Dedifferentiated amniotic fluid mesenchymal stem cell (primary cell): Measurements from ENCODE around the gene PDE3A.
"Not testable (repeated sequence)": the region's sequence is repeated elsewhere in the genome, so short reads cannot be mapped to it uniquely, and the experiment has no call there.

ENCODE experiments used
- DNase-seq: peaks from one replicate; pipeline ENCODE4 v3.0.0-alpha.2; 2016; ENCODE audit errors: extremely low spot score

PDE3A gene

DNA sequence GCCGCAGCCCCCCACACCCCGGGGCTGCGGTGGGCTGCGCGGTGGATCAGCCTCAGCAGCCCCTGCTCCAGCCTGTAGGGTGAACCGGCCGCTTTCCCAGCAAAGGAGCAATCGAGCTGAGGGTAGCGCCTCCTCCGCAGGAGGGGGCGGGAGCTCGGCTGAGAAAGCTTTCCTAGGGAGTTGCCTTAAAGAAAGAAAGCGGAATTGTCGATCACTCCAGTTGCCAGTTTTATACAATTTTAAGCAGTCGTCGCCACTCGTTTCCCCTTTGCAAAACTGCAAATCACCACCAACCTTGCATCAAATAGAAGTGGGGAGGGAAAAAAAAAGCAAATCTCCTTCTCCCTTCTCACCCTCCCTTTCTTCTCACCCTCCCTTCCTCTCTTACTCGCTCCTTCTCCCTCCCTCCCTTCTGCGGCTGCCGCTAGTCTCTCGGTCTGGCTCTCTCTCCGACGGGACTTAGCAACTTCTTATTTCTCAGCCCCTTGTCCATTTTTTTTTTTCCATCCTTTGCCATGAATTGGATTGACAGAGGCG is at the start of gene PDE3A:
PDE3A (plus strand) TSS at position 424 of the 537 bp plus-strand sequence. CDS start 748 bp downstream, outside the sequence.
- DNase-seq = peak; percentile 82

DNA sequence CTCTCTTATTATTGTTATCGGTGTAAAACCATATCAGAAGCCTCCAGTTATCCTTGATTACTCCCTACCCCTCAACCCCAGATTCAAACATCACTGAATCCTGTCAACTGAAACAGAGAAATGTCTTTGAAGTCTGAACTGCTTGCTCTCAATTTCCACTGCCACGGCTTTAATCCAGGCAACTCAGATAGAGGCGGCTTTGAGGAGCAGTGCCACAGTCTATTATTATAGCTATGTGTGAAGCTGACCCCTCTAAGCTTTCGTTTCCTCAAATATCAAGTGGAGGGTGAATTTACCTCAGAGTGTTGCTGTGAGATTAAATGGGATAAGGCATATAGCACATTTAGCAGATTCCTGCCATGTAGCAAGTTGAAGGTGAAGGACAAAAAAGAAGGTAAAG is 49.0 kb upstream of the PDE3A start:
- DNase-seq = no peak

DNA sequence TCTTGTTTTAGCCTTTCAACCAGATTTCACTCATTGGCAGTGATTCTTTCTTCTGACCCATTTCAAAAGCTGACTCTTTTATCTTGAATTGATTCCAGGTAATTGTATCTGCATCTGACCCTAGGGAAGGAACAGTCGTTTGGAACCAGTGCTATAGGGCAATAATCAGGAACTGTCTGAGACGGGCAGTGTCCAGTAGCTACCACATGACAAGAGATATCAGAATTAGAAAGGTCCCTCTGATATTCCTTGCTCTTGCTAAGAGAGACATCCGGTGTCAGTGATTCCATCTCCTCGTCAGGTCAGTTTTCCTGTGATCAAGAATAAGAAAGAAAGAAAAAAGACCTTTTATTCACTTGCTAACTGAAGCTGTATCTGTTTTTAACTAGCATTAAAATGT is 47.8 kb upstream of the PDE3A start:
- no peak for DNase-seq

DNA sequence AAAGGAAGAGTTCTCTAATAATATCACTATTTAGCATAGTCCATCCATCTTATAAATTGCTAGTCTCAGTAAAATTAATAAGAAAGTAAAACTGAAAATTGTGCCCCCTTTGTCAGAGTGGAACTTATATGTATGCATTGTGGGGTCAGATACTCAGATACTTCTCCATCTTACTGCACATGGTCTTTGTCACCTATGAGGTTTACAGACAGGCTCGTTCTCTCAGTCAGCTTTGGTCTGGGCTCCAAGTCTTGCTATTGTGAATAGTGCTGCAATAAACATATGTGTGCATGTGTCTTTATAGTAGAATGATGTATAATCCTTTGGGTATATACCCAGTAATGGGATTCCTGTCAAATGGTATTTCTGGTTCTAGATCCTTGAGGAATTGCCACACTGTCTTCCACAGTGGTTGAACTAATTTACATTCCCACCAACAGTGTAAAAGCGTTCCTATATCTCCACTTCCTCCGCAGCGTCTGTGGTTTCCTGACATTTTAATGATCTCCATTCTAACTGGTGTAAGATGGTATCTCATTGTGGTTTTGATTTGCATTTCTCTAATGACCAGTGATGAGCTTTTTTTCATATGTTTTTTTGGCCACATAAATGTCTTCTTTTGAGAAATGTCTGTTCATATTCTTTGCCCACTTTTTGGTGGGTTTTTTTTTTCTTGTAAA is 37.4 kb upstream of the PDE3A start:
- DNase-seq = not testable (repeated sequence)

DNA sequence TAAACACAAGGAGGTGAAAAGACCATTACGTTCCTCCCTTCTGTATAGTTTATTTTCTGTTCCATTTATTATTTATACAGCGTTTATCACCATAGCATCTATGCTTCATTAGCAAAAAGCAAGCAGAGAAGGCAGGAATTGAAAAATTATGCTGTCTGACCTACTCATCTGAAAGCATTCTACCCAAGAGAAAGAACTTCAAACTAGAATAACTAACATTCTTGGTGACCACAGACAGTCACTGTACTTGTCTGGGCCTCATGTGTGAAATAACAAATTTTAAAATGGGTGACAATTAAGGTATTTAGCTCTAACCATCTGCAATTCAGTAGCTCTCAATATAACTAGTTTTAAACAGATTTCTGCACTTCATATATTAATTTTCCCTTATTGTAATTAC is 29.3 kb upstream of the PDE3A start:
- peak; percentile 18 for DNase-seq

DNA sequence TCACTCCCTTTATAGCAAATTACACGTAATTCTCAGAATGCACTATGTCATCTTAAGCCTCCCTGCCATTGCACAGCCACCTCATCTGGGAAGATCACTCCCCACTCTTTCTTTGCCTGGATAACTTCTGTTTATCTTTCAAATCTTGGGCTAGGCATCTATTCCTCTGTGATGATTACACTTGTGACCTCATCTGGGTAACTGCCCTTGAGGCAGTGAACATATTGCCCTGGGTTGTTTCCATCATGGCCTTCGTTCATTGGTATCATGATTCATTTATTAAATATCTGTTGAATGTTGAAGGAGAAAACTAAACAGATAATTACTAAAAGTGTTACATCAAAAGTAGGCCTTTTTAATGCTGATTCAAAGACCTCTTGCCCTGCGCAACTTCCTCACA is 26.2 kb upstream of the PDE3A start:
- DNase-seq = no peak

DNA sequence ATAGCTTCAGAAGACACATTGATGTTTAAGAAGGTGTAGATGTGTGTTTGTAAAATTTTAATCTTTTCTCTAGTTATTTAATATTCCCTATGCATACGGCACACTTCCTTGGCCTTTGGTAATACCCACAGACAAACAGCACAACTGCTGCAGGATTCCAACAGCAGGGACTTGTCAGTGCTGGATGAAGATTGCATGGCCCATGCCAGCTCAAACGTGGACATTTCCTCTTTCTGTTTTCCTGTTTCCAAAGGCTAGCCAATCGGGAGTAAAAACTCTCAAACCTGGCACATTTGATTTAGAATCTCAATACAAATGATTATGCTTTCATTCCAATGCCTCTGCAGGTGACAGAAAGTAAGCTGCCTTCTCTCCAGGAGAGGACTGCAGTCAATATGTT is 22.5 kb upstream of the PDE3A start:
- no peak for DNase-seq

DNA sequence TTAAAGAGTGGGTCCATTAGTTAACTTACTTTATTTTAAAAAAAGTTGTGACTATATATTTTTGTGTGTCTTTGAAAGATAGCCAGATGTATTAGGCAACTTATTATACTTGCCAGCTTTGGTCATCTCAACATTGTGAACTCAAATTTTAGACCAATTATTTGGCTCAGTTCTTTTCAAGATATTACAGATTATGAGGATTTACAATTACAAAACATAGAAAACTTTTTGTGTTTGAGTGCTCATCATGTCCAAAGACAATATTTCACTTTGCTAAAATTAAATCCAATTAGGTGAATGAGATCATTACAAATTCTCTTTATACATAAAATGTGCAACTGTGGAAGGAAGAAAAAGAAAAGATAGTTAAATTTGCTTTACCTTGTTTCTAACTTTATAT is 18.3 kb upstream of the PDE3A start:
- no peak for DNase-seq

DNA sequence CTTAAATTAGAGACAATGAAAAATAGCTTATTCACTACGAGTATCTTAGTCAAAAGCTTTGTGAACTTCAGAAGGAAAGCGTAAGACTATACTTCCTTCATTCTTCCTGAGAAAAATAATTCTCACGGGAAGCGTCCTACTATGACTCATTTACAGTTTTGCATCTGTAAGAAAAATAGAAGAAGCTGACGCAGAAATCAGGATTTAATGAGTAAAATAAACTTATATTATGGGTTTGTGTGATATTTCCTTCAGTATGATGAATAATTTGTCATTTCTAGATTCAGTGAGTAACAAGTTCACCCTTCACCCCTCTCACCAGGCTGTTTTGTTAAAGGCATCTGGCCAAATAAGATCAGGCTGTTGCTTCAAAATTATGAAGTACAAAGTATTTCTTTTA is 17.8 kb upstream of the PDE3A start:
- DNase-seq = peak; percentile 61

DNA sequence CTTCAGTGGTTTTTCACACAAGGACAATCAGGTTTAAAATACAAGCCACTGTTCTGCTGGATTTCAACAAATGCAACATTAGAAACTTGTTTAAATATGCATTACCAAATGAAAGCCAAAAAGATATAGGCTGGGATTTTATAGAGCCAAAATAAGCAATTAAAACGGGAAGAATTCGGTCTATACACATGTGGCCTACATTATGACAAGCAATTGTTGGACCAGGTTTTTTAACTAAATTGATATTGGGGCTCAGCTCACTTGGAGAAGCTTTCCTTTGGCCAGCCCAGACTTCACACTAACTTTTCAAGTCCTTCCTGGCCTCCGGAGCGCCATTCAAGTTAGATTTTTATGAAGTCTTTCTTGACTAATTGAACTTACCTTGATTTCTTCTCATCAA is 16.9 kb upstream of the PDE3A start:
- DNase-seq = no peak

DNA sequence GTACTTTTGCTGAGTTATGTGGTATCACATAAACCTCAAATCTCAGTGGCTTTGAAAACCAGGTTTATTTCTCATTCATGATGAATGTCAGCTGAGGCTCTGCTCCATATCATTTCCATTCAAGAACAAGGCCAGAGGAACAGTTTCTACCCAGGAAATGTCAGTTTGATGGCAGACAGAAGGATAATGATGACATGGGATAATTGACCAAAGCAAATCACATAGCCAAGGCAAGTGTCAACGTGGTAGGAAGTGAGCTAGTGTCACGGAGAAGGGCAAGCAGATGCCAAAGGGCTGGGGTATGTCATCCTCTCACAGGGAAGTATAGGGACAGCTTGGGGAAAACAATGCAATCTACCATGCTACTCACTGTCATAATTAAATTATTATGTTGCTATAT is 12.3 kb upstream of the PDE3A start:
- DNase-seq = no peak

DNA sequence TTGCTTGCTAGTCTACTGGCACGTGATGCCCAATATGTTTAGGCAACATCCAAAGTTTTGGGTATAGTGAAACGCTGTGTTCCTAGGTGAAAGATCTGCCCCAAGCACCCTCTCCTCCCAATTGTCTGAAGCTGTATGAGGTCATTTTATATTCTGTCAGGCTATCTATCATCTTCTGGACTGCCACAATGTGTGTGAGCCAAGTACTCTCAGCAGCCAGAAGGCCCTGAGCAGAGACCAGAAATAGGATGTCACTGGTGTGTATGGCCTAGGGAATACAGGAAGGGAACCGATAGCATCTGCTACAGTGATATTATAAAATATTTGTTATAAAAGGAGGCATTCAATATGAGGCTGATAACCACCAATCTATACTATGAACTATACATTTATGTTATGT is 7.9 kb upstream of the PDE3A start:
- no peak for DNase-seq

DNA sequence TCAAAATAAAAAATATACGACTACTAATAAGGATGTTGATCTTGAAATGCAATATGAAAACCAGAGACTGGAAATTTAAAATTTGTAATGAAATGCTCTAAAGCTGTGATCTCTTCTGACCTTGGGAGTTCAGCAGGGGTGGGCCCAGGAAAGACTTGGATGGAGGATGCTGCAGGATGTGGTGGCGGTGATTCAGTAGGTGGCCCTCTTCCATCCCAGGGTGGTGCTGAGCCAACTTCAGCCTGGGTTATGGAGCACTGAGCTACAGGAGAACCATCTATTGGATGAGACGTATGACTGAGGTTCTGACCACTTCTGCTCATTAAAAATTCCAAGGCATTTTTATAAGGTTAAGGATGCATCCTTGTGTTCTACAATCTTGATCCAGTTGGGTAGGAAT is 6.9 kb upstream of the PDE3A start:
- no peak for DNase-seq

DNA sequence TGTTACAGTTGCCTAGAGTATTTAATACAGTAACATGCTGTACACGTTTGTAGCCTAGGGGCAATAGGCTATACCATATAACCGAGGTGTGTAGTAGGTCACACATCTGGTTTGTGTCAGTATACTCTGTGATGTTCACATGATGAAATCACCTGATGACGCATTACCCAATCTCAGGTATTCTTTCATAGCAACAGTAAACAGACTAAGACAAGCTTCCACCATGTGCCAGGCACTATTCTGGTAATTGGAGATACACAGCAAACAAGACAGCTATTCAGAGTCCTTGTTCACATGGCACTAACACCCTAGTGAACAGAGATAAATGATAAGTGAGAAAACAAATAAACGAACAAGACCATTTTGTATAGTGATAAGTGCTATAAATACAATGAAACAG is 3.8 kb upstream of the PDE3A start:
- no peak for DNase-seq

DNA sequence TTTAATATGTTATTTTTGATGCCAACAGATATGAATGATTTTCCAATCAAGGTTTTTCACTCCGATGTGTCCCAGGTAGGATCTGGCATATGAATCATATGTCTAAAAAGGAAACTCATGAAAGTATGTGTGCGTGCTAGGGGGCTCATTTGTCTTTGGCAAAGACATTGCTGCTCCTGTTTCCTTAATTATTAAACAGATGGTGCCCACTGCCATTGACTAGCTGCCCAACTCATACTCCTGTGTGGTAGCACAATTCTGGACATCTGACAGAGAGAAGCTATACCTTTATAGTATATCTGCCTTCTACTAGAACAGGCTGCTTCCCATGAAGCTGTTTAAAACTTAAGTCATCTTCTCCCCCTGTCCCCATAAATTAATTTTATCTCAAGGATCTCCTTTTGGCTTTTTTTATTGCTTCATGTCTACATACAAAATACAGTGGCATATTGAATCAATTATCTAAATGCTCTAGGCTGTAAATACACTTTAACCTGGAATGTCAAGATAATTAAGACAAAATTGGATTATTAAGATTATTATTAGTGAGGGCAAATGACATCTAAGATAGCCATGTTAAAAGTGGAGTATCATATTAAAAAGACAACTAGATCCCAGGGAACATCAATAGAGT is 1.4 kb upstream of the PDE3A start:
- no peak for DNase-seq

DNA sequence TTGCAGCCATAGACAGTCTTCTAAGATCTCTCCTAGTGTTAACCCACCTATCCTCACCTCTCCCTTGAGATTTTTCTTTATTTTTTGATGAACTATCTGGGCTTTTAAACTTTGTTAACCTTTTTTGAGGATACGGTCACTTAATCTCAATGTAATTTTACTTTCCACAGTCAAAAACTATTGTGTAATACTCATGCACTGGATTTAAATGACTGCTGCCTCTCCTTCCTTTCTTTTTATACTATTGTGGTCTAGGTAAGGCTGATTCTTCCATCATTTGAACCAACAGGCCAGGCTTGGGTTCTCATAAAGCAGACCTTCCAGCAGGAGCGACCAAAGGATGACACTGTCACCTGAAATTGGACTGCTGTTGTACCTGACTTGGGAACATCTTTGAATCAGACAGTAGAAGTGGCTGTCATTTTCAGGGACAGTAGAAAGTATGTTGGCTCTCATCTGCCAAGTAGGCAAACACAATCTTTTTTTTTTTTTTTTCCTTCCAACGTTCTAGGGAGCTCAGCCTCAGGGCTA is 689 bp upstream of the PDE3A start:
- no peak for DNase-seq

DNA sequence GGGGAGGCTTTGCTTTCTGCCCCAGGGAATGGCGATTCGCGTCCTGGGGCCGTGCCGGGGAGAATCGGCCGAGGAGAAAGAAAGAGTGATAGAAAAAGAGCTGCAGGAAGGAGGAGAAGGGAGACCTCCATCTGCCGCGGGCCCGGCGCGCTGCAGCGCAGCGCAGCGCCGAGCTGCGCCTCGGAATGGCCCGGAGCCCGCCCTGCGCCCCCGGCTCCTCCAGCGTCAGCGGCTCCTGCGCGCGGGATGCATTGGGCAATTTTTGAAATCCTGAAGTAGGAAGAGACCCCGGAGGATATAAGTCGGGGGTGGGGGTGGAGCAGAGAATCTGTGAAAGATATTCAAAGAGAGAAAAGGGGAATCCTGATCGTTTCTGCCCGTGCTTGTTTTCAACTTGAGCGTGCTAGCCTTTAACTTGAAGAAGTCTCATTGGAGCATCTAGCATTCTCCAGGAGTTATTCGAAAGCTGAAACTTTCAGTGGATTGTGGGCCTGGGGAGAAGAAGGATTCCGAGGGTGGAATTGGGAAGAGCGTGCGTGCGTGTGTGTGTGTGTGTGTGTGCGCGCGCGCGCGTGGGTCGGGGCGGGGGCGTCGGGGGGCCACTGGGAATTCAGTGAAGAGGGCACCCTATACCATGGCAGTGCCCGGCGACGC is 441 bp downstream of the PDE3A start:
- DNase-seq = peak; percentile 38

DNA sequence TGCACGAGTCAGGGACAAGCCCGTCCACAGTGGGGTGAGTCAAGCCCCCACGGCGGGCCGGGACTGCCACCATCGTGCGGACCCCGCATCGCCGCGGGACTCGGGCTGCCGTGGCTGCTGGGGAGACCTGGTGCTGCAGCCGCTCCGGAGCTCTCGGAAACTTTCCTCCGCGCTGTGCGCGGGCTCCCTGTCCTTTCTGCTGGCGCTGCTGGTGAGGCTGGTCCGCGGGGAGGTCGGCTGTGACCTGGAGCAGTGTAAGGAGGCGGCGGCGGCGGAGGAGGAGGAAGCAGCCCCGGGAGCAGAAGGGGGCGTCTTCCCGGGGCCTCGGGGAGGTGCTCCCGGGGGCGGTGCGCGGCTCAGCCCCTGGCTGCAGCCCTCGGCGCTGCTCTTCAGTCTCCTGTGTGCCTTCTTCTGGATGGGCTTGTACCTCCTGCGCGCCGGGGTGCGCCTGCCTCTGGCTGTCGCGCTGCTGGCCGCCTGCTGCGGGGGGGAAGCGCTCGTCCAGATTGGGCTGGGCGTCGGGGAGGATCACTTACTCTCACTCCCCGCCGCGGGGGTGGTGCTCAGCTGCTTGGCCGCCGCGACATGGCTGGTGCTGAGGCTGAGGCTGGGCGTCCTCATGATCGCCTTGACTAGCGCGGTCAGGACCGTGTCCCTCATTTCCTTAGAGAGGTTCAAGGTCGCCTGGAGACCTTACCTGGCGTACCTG is 1.1 kb downstream of the PDE3A start:
- peak; percentile 31 for DNase-seq

DNA sequence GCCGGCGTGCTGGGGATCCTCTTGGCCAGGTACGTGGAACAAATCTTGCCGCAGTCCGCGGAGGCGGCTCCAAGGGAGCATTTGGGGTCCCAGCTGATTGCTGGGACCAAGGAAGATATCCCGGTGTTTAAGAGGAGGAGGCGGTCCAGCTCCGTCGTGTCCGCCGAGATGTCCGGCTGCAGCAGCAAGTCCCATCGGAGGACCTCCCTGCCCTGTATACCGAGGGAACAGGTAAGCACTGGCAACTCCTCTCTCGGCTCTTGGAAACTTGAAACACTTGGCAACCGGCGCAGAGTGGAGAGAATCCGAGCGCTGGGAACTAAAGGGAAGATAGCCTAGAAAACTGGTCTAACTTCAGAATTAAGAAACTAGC is 1.7 kb downstream of the PDE3A start:
- DNase-seq = no peak

DNA sequence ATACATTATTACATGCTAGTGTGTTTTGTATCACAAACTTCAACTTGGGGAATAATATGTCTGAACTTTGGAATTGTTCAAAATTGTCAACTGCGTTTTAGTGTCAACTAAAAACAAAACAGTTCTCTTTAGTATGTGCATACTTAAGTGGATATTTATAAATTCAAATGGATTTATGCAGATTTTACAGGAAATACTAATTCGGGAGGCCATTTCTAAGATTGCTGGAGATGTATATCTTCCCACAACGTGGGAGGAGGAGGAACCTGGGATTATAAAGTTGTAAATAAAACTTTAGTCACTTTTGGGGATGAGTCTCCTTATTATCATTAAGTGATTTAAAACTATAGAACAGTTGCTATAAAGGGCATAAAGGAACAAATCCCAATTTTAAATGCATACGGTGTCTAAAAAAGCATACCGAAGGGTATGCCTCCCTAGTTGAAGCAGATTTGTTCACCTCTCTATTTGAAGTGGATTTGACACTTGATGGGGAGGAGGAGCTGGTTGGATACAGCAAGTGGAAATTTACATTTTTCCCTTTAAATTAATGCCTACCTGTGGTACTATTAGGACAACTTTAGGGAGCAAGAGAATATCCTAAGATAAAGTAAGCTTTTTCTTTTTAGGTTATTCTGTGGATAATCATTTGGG is 2.7 kb downstream of the PDE3A start:
- DNase-seq = no peak

DNA sequence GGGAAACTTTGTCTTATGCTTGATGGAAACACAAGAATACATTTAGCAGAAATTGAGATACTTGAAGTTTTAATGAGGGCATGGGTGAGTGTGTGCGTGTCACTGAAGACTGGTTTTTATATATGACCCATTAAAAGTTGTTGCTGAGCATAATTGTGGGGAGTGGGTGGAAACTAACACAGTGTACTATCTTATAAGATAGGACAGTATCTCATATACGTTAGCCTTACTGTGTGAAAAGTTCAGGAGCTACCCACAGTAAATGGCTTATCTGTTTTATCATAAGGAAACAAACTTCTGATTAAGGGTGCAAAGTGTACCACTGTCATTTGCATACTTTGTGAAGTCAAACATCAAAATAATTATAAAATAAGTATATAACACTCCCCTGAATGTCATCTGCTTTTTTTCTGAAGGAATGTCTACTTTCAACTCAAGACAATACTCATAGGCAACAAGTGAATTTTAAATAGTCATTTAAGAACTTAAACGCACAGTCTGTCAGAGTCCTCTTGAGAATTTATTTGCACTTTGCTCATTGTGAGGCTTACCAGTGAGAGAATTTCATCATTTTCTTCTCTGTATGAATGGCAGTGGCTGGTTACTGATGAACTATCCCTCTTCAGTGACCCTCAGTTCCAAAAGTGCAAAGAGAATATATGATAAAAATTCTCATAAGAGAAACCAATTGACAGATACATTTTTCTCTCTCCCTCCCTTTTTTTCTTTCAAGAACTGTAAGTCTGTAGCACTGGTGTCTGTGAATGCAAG is 4.2 kb downstream of the PDE3A start:
- DNase-seq = no peak
